Fibroblast of villous mesenchyme (primary cell): ENCODE measurements around the gene ATRN. TPM values are rescaled to one million over a fixed set of nuclear protein-coding genes. Genes with fewer than 3 reads are reported as not detected.
A peak's percentile ranks its signal among the peaks of the same experiment; 100 is the strongest.

Experiments used
- DNase-seq: peaks from one replicate; pipeline ENCODE4 v3.0.0-alpha.2; 2010; ENCODE audit warnings: low read depth
- H3K4me3 ChIP-seq: 2 replicates; pipeline ENCODE4 v1.5.1; 2011; ENCODE audit warnings: low read depth, mild to moderate bottlenecking, low read length
- total RNA-seq: library from RNA; depleted of rRNA; stranded (reverse); fragments of >200 nt; gene quantifications from 2 replicates; pipeline ENCODE4 v1.2.3, GENCODE V29; 2012
- TF ChIP-seq, protein P1 (sequence below): IDR thresholded peaks from 2 replicates; pipeline ENCODE4 v1.5.1; 2012; ENCODE audit warnings: low read depth, mild to moderate bottlenecking, low read length; ENCODE audit not compliant: insufficient read depth

The ATRN gene
- total RNA-seq, 1 donor = 39.3 TPM

DNA sequence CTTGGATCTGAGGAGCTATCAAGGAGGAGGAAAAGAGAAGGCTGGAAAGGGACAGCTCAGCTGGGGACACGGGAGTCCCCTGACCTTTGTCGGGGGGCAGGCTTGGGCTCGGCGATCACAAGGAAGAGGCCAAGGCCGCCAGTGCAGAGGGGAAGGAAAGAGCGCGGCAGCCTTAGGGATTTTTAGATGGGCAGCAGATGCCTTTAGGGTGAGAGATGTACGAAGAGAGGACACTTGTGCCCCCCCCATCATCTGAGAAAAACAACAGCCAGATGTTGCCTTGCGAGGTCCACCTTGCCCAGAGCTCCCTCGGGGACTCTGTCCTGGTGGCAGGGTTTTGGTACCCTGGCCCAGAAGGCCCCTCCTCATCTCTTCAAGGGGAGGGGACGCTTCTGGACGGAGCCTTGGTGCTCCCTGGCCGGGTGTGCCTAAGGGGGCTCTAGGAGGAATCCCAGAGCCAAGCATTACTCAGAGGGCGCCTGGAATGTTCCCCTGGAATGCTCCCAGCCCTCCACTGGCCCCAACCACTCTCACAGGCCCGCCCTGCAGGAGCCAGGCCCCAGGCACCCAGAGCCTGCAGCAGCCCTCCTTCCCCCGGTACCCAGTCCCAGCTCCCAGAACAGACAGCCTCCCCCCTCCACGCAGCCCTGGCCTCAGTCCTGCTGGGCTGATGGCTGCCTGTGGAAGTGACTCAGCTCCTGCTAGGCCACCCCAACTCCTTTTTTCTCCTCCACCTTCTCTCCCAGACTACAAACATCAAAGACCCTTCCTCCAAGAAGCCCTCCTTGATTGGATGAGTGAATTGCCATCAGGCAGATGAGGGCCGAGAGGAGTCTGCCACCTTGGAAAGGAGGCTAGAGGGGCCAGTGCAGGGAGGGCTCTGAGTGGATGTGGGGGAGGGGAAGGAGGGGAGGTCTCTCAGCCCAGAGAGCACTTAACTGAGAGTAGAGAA lies 209.2 kb downstream of the ATRN start:
- TF ChIP-seq, protein P1, sequence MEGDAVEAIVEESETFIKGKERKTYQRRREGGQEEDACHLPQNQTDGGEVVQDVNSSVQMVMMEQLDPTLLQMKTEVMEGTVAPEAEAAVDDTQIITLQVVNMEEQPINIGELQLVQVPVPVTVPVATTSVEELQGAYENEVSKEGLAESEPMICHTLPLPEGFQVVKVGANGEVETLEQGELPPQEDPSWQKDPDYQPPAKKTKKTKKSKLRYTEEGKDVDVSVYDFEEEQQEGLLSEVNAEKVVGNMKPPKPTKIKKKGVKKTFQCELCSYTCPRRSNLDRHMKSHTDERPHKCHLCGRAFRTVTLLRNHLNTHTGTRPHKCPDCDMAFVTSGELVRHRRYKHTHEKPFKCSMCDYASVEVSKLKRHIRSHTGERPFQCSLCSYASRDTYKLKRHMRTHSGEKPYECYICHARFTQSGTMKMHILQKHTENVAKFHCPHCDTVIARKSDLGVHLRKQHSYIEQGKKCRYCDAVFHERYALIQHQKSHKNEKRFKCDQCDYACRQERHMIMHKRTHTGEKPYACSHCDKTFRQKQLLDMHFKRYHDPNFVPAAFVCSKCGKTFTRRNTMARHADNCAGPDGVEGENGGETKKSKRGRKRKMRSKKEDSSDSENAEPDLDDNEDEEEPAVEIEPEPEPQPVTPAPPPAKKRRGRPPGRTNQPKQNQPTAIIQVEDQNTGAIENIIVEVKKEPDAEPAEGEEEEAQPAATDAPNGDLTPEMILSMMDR = no peak
- H3K4me3 ChIP-seq = peak overlapping the region; percentile 79
- peak; percentile 86 for DNase-seq

DNA sequence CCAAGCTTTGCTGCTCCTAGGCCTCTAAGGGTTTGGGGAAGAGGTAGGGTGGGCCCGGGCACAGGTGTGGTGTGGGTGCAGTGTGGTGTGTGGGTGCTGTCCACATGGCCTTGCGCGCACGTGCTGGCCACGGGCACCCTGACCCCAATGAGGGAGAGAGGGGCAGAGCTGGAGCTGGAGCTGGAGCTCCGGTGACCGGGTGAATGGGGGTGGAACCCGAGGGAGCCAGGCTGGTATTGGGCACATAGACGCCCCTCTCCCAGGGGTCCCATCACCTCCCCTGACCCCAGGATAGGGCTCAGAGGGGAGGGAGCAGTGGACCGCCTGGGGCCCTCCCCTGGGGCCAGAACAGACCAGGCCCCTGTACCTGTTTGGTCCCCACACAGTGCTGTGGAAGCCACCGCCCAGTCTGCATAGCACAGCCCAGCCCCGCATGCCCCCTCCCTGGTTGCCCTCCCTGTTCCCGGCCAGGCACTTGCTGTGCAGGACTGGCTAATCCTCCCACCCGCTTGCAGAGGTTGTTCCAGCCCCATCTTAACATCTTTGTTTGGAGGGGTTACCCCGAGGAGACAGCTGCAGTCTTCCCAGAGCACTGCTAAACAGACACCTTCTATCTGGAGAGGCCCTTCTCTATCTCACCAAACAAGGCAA lies 210.0 kb downstream of the ATRN start:
- peak; percentile 54 for DNase-seq
- peak overlapping the region; percentile 79 for H3K4me3 ChIP-seq
- TF ChIP-seq, protein P1 = no peak

DNA sequence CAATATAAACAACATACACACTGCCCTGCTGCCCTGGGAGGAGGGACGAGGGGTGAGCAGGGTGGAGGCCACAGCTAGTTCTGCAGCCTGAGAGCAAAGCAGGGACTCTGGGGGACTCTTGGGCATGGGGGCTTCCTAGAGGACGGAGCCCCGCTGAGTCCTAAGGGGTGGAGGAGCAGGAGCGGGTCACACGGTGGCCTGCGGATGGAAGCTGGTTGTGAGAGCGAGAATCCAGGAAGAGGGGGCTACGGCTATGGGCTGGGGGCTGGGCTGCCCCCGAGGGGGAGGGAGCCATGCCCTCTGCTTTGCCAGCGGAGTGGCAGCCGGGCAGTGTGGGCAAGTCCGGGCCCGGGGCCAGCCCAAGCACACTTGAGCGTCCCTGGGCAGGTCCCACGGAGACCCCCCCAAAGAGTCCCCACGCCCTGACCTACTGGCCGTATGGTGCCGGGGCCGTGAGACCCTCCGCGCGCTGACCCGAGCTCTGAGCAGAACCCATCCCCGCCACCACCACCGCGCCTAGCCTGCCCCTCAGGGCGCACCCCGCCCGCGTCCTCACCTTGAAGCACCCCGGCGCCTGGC lies 210.6 kb downstream of the ATRN start:
- DNase-seq = no peak

DNA sequence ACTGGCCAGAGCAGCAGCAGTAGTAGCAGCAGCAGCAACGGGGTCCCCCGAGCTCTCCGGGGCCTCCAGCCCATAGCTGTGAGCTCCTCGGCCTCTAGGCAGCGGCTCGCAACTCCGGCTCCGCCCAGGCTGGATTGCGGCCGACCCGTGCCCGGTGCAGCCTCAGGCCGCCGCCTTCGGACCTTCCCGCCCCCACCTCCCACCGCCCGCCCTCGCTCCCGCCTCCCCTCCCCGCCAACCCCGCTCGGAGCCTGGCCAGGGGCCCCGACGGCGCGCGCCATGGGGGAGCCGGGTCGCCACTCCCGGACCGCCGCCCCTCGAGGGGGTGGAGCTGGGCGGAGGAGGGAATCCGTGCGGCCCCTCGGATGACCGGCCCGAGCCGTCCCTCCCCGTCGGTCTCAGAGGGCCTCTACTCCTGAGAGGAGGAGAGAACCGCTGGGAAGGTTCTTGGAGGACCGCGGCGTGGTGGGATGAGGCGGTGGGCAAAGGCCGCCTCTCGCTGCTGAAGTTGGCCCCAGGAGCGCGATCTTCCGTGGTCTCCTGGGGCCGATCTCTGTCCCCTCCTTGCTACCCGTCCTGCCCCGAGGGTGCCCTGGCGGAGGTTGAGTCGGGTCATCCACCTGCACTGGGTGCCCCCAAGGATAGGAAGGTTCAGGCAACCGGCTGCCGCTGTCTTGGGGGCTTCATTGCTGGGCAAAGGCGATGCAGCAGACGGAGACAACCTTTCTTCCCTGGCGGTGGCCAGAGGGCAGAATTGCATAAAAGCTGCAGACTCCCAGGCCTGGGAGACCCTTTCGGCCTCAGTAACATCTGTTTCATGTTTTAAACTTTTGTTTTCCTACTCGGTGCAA lies 211.3 kb downstream of the ATRN start, which contains the start of gene ADAM33:
Gene ADAM33 (minus strand): TSS at position 80 of the 851 bp plus-strand sequence. CDS start 6 bp downstream, at position 74.
- peak; percentile 52 for DNase-seq
- TF ChIP-seq, protein P1 = no peak
- peak within 1 kb of the TSS; percentile 79 for H3K4me3 ChIP-seq

More for the DNA sequence above, 210.6 kb downstream of the ATRN start:
- TF ChIP-seq, protein P1 = no peak
- H3K4me3 ChIP-seq = peak overlapping the region; percentile 79

DNA sequence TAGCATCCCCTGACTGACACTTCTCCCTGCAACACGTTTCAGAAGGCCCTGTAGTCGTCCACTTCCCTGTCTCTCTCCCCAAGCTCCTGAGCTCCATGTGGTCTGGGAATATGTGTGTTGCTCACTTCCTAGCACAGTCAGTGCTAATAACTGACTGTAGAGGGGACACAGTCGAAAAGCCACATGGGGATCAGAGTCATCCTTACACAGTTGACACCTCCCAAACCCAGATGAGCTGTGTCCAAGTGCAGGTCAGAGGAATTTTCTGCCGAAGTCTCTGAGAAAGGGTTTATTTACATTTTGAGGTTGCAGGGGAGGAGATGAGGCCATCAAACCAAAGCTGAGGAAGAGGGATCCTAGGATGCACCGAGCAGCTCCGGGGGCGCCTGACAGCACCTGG lies 214.5 kb downstream of the ATRN start:
- no peak overlapping the region for H3K4me3 ChIP-seq
- DNase-seq = peak; percentile 64
- TF ChIP-seq, protein P1 = no peak

DNA sequence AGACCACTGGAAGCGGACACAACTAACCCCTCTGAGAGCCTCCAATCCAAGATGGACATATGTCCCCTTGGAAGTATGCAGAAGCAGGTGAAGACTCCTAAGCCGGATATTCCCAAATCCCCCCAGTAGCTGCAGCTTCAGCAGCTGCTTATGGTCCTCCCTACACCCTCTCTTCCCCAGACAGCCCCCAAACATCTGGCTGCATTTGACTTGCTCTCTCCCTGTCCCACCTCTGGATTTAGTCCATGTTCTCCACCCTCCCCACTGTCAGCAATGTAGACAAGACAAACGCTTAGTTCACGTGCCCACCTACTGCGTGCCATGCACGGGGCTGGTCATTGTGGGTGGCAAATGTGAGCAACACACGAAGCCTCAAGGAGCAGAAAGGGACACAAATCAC lies 215.6 kb downstream of the ATRN start:
- TF ChIP-seq, protein P1 = no peak
- DNase-seq = no peak
- no peak overlapping the region for H3K4me3 ChIP-seq
